Spleen (tissue), 7 donors: Measurements from ENCODE around the gene RASA3.

Experiments
- CTCF ChIP-seq, 11 experiments: fragments of 200-600 bp in 7 of 11; fragments of 450-650 bp in 4 of 11; sonication (generic) in 4 of 11; IDR thresholded peaks in 8 of 11; conservative IDR thresholded peaks in 3 of 11; 1 replicate in 7 of 11; 2 replicates in 4 of 11; pipeline versions ENCODE4 v1.4.0 to v1.8.0; 2016 to 2021; ENCODE audit warnings: antibody characterized with exemption in 11 of 11, inconsistent platforms in 4 of 11, mild to moderate bottlenecking in 1 of 11
- POLR2A ChIP-seq, 3 donors: fragments of 450-650 bp; IDR thresholded peaks; one replicate each; pipeline ENCODE4 v1.5.1; 2017; ENCODE audit warnings: antibody characterized with exemption in 3 of 3, mild to moderate bottlenecking in 1 of 3
- donor health status: DM: no; HTN: no; CAD: no; lungs with moderate emphysema.
- donor health status: DM: no; HTN: no; CAD: no.
- donor health status: DM: no; HTN: no; CAD: no.

- TF ChIP-seq POLR2A (IDR thresholded peaks at IDR 0.05) (no peak), CTCF (IDR thresholded peaks at IDR 0.05 in 8 of 11, conservative IDR thresholded peaks at IDR 0.05 in 3 of 11) (no peak)
Measured at GRCh38 chr13:113991676-113992179, 140.7 kb downstream of the RASA3 start.
